Measurements from ENCODE around the gene DROSHA.
"Not testable (repeated sequence)": the region's sequence is repeated elsewhere in the genome, so short reads cannot be mapped to it uniquely, and the experiment has no call there.

Gene DROSHA

DNA sequence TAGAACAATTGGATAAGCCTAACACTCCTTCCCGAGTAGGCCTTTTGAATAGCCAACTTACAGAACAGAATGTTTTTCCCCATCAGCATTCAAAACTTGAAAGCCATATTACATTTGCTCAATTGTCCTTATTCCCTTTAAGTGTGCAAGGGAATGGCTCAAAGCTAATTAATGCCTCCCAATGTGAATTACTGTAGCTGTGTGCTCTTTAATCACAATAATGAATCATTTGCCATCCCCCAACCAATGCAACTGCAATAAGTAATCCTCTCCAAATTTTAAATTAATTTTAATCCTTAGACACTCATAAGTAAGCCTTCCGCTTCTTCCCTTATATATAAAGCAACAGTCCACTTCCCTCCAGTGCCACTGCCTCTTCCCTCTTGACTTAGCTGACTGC, 115.9 kb downstream of the DROSHA start:
- DNase-seq (ENCODE audit: low read depth), result no peak

DNA sequence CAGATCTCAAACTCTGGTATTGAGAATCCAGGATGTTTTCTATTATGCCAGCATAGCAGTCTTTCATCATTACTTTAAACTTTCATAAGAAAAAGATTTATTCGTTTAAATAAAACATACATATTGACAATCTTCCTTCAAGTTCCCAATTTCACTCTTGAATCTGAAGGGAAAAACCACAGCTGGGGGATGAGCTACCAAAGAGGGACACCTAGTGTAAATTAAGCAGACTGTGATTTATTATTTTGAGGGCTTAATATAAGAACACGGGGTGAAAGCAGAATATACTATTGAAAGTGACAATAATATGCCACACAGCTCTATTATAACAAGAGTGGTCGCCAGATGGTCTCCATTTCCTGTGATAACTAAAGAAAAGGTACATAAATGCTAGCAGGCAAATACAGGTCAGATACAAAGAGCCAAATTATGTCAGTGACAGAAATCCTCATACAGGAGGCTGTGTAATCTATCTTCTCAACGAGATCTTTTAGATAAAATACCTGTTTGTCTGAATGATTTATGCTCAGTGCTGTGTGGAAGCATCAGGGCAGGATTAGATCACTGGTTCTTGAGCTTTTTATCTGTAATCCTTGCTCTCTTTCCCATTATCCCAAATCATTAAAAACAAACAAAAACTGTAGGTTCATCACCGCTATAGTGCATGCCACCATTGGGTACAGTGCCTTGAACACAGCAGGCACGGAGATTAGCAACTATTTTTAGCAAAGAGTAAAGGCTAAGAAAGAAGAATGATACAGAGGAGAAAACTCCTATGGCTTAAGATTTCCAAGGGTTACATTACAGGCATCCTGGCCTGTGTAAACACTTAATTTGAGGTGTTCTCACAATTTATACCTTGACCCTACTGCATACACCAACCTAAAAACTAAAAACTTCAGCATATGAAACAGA, 116.6 kb downstream of the DROSHA start:
- DNase-seq (ENCODE audit: low read depth), result no peak

DNA sequence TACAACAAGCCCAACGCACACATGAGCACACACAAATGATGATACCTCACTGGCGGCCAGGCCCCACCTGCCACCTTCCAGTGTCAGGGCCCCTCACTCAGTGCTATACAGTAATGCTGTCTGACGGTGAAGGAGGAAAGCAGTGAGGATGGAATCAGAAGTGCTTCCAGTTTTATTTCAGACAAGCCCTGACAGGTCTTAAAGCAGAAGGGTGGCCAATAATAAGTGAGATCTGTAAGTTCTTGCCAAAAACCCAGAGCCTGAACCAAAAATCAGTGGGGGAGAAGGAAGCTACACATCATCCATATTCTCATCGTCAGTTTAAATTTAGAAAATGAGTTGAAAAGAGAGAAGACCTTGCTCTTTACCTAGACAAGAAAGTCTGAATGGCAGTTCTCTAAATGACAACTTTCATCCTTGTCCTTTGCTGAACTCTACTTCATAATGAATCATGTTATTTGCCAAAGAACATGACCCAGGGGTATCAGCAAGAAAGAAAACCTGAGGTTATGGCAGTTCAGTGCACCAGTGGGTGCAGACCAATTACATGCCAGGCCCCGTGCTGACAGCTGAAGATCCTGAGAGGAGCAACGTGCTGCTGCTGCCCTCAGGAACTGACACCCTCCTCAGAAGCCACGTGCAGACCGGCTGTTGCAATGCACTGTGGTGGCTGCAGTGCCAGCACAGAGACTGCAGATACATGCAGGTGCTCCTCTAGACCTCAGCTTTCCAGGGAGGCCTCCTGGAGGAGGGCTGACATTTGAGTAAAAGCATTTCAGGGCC, 118.7 kb downstream of the DROSHA start:
- no peak for DNase-seq (ENCODE audit: low read depth)

DNA sequence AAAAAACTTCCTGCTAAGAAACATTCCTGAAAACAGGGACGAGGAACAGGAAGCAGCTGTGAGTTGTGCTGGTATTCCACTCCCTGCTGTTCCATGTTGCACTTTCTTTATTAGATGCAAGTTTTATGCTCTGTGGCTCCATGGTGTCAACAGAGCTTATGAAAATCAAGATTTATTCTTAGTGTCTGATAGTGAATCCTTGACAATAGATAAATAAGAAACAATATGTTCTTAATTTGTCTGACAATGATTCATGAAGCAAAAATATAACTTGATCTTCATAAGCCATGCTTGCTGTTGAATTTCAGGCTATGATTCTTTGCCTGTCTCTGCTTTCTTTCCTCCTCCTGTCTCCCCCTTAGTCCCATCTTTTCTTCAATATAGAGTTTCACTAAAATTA, 119.6 kb downstream of the DROSHA start:
- DNase-seq (ENCODE audit: low read depth), result no peak

DNA sequence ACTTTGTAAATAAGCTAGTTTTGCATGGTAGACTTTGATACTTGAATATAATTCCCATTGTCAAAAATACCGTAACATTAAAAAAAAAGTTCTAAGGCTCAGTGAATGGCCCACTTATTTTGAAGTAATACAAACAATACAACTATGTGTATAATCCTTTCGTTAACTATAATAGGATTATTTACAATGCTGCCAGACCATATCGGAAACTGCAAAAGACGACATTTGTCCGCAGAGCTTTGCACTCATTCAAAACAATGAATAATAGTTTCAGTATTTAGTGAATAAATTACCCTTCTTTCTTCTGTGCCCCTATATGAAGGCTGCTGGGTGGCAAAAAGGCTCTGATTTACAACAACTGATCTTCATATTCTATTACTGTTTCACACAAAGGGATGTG, 121.8 kb downstream of the DROSHA start:
- DNase-seq (ENCODE audit: low read depth), result no peak

DNA sequence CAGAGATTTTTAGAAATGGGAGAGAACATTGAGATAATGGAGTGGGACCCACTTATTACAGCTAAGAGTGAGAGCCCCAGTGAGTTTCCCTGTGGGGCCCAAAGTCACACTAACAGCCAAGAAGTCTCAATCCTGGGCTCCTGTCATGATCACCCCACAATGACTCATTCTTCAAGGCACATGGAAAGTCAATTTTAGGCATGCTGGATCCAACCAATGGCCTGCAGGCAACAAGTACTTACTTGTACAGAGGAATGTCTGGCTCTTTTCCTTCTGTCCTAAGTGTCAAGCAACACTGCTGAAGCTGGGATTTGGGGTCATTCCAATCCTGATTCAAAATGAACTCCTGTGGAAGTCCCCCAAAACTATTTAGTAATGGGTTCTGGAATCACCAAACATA, 123.1 kb downstream of the DROSHA start:
- DNase-seq (ENCODE audit: low read depth), result no peak

DNA sequence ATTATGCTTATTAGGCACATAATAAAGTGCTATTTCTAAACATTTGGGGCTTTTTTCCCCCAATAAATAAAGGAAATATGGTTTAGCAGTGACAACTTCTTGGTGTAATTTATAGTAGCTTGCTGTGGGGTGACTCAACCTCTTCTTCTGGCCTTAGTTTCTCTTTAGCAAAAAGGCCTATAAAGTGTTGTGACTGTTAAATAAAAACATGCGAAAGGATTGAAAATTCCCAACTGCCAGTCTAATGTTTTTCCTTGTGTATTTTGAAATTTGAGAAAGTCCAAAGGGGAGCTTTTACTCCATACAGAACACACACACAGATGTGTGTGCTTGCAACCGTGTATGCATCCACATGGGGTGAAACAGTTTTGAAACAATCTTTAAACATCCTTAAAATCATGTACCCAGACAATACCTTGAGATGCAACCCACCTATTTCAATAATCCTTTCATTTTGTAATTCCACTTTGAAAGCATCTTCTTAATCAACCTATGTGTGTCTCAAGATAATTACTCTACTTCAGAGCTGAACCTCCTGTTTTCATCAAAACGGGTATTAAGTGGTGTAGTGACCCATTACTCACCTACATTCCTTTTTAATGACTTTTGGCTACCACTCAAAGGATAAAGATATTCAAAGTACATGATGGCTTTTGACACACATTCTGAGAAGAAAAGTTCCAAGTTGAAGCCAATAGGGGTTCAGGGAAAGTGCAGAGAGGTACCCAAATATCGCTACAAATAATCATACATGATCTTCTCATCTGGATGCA, 123.8 kb downstream of the DROSHA start:
- DNase-seq (ENCODE audit: low read depth), result no peak

DNA sequence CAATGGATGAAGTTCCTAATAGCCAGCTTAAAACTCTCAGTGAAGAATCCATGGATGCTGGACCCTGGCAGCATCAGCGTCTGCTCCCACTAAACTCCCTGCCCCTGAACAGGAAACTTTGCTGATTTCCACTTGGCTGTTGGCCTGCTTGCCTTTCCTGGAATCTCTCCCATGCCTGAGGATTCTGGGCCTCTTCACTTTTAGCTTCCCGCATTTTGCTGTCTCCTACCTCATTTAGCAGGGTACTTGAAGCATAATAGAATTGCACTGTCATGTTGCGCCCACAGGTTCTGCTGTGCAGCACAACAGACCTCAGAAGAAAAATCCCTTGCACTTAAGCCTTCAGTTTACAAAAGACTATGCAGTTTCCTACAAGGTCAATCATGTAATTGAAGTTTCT, 127.6 kb downstream of the DROSHA start:
- no peak for DNase-seq (ENCODE audit: low read depth)

DNA sequence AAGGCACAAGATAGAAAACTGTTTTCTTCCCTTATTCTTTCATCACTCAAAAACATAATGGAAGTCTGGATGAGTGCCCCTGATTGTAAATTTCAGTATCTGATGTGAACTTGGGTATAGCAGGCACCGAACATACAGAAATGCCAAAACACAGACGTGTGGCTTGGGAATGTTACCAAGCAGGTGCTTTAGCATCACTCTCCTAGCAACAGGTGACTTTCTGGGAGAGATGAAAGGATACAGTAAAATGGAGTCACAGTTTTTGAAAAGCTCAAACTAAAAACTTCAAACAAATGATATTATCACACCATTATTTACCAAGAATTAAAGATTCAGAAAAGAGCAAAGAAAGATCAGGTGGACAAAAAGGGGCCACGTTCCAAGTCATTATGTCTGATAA, 130.2 kb downstream of the DROSHA start:
- DNase-seq (ENCODE audit: low read depth), result no peak

DNA sequence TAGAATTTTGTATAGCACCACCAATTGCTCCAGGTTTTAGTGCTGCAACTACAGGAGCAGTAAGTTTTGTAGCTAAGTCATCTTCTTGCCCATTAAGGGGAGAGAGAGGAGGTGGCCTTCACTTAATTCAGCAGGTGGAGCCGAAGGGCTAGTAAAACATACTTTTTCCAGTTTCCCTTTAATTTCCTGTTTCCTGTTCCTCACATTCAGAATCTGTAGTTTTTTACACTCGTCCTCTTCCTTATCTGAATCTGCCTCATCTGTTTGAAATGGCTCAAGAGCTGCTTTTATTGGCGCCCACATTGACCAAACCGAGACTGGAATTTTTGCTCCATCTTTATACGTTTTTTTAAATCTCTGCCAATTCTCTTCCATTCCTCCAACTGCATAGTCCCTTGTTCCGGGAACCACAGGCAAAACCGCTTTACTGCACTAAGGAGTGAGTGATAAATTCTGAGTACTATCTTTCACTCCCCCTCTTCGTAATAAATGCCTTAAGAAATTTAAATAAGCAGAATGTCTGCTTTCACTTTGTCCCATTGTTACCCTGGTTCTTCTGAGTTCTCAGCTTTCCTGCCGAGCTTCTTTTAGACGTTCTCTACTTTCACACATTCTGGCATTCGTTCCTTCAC, 133.9 kb downstream of the DROSHA start:
- DNase-seq (ENCODE audit: low read depth), result no peak

DNA sequence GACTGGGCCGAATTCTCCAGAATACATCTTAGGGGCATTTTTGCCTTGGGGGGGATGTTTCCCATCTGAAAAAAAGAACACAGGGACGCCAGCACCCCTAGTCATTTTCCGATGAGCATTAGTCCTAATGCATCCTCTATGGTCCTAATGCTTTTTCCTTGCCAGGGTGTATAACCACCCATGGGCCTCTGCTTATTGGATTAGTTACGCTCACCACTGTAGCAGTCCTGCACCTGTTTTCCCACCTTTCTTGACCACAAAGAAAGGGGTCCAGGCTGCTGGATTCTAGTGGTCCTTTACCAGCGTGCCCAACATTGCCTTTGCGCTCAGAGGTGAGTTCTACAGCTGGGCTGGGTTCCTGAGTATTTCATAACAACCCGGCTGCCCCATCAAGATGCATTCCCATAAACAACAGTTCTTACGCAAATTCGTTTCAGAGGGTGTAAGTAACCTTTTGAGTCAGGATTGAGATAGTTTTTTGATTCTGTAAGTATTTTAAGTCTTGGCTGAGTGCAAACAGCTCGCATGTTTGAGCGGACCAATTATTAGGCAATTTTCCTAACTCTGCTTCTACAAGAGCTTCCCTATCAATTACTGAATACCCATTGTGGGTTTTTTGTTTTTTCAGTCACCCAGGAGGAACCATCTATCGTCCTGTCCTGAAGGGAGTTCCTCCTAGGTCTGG, 135.1 kb downstream of the DROSHA start:
- no peak for DNase-seq (ENCODE audit: low read depth)

DNA sequence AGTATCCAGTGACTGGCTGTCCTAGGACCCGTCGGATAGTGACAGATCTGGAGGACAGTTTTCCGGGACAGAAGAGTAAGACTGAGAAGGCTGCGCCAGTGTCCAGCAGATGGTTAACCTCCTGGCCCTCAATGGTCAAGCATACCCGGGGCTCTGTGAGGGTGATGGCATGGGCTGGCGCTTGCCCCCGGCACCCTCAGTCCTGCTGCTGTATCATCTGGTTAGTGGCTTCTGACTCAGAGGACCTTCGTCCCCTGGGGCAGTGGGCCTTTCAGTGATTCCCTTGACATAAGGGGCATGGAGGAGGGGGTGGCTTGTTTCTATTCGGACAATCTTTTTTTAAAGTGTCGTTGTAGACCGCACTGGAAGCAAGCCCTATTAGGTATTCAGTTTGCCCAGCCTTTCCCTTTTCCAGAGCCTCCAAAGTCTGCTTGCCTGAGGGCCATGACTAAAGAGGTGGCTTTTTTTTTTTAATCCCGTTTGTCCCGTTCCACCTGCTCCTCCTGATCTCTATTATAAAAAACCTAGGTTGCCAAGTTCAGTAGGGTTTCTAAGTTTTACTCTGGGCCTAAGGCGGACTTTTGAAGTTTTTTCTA, 136.3 kb downstream of the DROSHA start:
- not testable (repeated sequence) for DNase-seq (ENCODE audit: low read depth)

DNA sequence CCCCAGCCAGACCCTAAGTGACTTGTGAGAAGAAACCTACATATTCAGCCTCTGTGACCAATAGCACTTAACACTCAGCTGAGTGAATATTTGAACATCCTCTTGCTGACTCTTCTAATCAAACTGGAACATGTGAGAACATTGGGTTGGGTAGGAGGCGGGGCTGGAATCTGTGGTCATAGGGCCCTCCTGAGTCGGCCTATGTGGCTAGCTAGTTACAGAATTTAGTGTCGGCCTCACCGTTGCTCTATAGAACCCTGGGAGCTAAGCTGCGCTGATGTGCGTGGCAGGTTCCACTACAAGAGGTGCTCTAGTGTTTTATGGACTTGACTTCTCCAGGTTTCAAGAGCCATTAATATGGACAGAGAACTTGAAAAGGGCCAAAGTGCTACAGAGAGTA, 138.8 kb downstream of the DROSHA start:
- DNase-seq (ENCODE audit: low read depth), result no peak

DNA sequence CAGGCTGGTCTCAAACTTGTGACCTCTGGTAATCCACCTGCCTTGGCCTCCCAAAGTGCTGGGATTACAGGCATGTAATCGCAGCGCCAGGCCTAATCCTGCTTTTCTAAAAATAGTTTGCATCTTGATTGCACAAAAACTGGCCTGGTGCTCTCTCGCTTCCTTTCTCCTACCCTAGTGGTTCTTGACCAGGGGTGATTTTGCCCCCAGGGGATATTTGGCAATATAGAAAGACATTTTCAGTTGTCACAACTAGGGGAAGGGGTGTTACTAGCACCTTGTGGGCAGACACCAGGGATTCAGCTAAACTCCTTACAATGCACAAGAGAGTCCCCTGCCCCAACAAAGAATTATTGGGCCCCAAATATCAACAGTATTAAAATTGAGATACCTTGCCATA, 139.8 kb downstream of the DROSHA start:
- no peak for DNase-seq (ENCODE audit: low read depth)

DNA sequence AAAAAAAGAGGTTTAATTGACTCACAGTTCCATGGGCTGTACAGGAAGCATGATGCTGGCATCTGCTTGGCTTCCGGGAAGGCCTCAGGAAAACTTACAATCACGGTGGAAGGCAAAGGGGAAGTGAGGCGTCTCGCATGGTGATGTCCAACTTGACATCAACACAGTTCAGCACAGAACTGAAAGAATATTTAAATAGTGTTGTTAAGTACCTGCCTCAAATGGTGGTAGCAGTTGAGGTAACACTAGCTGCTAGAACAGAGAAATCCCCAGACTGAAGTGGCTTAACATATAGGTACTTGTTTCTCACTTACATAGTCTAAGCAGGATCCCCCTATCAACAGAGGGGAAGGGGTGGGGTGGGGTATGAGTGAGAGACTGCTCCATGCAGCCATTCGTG, 141.6 kb downstream of the DROSHA start:
- DNase-seq (ENCODE audit: low read depth), result no peak

DNA sequence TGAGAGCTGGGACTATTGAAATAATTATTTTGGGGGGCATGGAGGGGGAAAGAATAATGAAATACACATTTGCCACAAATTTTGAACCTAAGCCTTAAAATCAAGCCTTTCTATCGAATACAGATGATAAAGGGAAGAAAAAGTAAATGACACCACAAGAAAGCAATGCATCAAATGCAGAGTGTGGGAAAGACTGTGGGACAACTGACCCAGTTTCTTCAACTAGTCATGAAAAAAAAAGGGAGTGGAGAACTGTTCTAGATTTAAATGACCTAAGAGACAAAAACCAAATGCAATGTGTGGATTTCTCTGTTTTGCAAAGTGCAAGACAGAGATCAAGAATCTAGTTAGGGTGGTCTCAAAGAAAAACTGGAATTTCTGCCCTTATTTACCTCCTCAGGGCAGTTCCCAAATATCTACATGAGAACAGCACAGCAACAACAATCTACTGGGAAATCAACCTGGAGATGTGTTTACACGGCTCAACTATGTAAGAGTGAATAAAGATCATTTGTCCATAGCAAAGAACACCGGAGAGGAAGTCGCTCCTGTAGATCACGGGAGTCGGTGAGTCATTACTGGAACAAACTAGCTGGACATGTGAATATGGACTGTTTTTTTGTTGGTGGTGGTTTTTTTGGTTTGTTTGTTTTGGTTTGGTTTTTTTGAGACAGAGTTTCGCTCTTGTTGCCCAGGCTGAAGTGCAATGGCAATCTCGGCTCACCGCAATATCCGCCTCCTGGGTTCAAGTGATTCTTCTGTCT, 145.9 kb downstream of the DROSHA start:
- no peak for DNase-seq (ENCODE audit: low read depth)

DNA sequence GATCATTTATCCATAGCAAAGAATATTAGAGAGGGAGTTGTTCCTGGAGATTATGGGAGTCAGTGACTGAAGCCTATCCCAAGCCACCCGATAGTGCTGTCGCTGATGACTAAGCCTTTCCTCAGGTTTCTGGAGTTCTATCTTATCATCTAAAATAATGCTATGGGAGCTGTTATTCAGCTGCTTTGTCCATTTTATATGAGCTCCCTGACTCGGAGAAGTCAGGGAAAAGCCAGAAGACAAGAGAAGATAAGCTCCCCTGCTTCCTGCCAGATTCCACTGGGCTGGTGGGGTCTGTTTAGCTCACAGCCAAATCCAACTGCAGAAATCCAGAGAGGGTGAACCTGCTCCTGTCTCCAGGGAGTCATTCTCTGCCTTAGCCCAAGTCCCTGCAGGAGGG, 148.2 kb downstream of the DROSHA start:
- no peak for DNase-seq (ENCODE audit: low read depth)

DNA sequence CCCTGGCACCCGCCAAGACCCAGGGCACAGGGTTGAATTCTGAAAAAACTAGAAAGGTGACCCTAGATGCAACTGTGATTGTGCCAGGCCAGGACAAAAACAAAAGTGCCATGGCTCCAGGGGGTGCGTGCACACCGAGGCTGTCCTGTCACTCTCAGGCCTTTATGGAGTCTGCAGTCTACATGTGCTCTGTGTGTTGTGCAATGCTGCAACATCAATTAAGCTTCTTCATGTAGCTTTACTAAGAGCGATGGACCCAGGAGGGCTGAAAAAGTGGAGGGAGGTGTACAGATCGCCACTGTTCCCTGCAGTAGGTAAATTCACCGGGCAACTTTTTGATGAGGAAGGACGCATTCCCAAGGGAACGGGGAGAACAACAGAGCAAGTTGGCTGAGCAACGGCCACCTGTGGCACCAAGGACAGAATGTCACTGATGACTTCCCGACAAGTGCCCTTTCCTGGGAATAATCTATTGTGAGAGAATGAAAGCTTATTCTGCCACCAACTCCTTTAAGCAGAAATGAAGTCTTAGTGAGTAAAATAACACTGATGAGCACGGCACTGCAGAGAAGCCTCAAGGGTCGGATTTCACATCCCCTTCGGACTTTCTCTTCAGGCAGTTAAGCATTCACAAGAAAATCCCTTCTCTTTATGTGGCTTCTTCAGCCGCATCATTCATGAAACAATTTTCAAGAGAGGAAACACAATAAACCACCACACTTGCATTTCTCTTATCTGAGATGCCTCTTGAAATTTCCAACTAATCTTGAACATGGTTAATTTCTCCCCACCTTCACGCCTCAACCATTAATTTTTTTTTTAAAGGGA, 149.6 kb downstream of the DROSHA start:
- DNase-seq (ENCODE audit: low read depth), result no peak

DNA sequence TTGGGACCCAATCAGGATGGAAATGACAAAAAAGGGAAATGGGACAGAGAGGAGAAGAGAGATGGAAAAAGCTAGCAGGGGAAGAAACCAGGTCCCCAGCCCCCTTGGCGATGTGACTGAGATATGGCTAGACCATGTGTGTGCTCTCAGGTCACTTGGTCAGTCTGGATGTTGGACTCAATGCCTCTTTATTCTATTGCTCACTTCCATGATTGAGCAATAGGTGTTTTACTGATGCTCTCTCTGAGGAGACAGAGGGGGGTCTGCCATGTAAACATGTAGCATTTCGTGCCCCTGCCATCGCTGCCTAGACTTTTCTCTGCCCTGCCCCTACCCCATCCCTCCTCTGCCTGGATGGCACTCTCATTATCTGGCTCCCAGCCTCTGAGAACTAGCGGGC, 150.6 kb downstream of the DROSHA start:
- no peak for DNase-seq (ENCODE audit: low read depth)
